H9 (cell line): ENCODE results near the gene TBXAS1. TPM values are rescaled to one million over a fixed set of nuclear protein-coding genes. Genes with fewer than 3 reads are reported as not detected.

Experiments used
- DNase-seq: peaks from one replicate; pipeline ENCODE4 v3.0.0-alpha.2; 2017
- H2AFZ ChIP-seq: one replicate; pipeline ENCODE4 v1.6.1; 2013; ENCODE audit warnings: mild to moderate bottlenecking, low read length, control low read depth, moderate library complexity
- H2AK5ac ChIP-seq: 2 replicates; pipeline ENCODE4 v1.6.1; 2013; ENCODE audit warnings: low read length, control low read depth, mixed read lengths; ENCODE audit not compliant: insufficient read length
- H2BK120ac ChIP-seq: one replicate; pipeline ENCODE4 v1.6.1; 2013; ENCODE audit warnings: low read depth, mild to moderate bottlenecking, low read length, control low read depth, inconsistent platforms; ENCODE audit not compliant: poor library complexity, severe bottlenecking
- H2BK12ac ChIP-seq: 2 replicates; pipeline ENCODE4 v1.6.1; 2013; ENCODE audit warnings: low read length, control low read depth, mixed read lengths, low read depth; ENCODE audit not compliant: insufficient read length
- H2BK15ac ChIP-seq: 2 replicates; pipeline ENCODE4 v1.6.1; 2013; ENCODE audit warnings: low read depth, low read length, control low read depth
- H2BK20ac ChIP-seq: one replicate; pipeline ENCODE4 v1.6.1; 2013; ENCODE audit warnings: low read depth, mild to moderate bottlenecking, low read length, control low read depth, inconsistent platforms; ENCODE audit not compliant: poor library complexity, severe bottlenecking
- H2BK5ac ChIP-seq: 2 replicates; pipeline ENCODE4 v1.6.1; 2013; ENCODE audit warnings: low read length, control low read depth, mixed read lengths; ENCODE audit not compliant: insufficient read length
- H3K14ac ChIP-seq: 2 replicates; pipeline ENCODE4 v1.6.1; 2013; ENCODE audit warnings: low read length, control low read depth; ENCODE audit not compliant: insufficient read depth
- H3K18ac ChIP-seq: 2 replicates; pipeline ENCODE4 v1.6.1; 2013; ENCODE audit warnings: low read depth, mild to moderate bottlenecking, mixed read lengths, low read length, control low read depth; ENCODE audit not compliant: insufficient read length
- H3K23ac ChIP-seq: 2 replicates; pipeline ENCODE4 v1.6.1; 2013; ENCODE audit warnings: low read length, control low read depth, mixed read lengths, low read depth; ENCODE audit not compliant: insufficient read length
- H3K23me2 ChIP-seq: 2 replicates; pipeline ENCODE4 v1.6.1; 2013; ENCODE audit warnings: low read depth, mild to moderate bottlenecking, mixed read lengths, low read length, control low read depth; ENCODE audit not compliant: insufficient read length, poor library complexity, severe bottlenecking
- H3K27ac ChIP-seq: 2 replicates; pipeline ENCODE4 v1.5.1; 2013; ENCODE audit warnings: low read length, control low read depth, mixed read lengths, low read depth; ENCODE audit not compliant: insufficient read length
- H3K27me3 ChIP-seq: 2 replicates; pipeline ENCODE4 v1.6.1; 2013; ENCODE audit warnings: low read length, control low read depth, inconsistent platforms; ENCODE audit not compliant: insufficient read depth
- H3K4ac ChIP-seq: 2 replicates; pipeline ENCODE4 v1.6.1; 2013; ENCODE audit warnings: low read depth, mild to moderate bottlenecking, control low read depth, inconsistent platforms, low read length, moderate library complexity
- H3K4me1 ChIP-seq: 2 replicates; pipeline ENCODE4 v1.6.1; 2013; ENCODE audit warnings: low read length, control low read depth, inconsistent platforms; ENCODE audit not compliant: insufficient read depth
- H3K4me2 ChIP-seq: 2 replicates; pipeline ENCODE4 v1.6.1; 2013; ENCODE audit warnings: low read length, control low read depth, mixed read lengths; ENCODE audit not compliant: insufficient read length, insufficient read depth
- H3K56ac ChIP-seq: 2 replicates; pipeline ENCODE4 v1.6.1; 2013; ENCODE audit warnings: low read depth, mild to moderate bottlenecking, mixed read lengths, low read length, control low read depth; ENCODE audit not compliant: insufficient read length
- H3K79me1 ChIP-seq: 2 replicates; pipeline ENCODE4 v1.6.1; 2013; ENCODE audit warnings: low read depth, mild to moderate bottlenecking, moderate library complexity, low read length, control low read depth, inconsistent platforms; ENCODE audit not compliant: insufficient read depth, poor library complexity, severe bottlenecking
- H3K79me2 ChIP-seq: 2 replicates; pipeline ENCODE4 v1.6.1; 2013; ENCODE audit warnings: low read length, control low read depth, inconsistent platforms; ENCODE audit not compliant: insufficient read depth
- H3K9ac ChIP-seq: 2 replicates; pipeline ENCODE4 v1.6.1; 2013; ENCODE audit warnings: low read length, control low read depth, mixed read lengths; ENCODE audit not compliant: insufficient read length; ENCODE audit errors: extremely low read depth
- H3K9me3 ChIP-seq: one replicate; pipeline ENCODE4 v1.6.1; 2013; ENCODE audit warnings: low read depth, low read length, inconsistent platforms; ENCODE audit not compliant: control insufficient read depth
- H3T11ph ChIP-seq: one replicate; pipeline ENCODE4 v1.6.1; 2013; ENCODE audit warnings: mild to moderate bottlenecking, low read length, control low read depth, inconsistent platforms
- H4K20me1 ChIP-seq: one replicate; pipeline ENCODE4 v1.6.1; 2013; ENCODE audit not compliant: control insufficient read depth, insufficient read length, insufficient read depth
- H4K5ac ChIP-seq: 2 replicates; pipeline ENCODE4 v1.6.1; 2013; ENCODE audit warnings: low read depth, mild to moderate bottlenecking, mixed read lengths, low read length, control low read depth; ENCODE audit not compliant: insufficient read length
- H4K8ac ChIP-seq: replicated peaks from 2 replicates; pipeline ENCODE4 v1.6.1; 2013; ENCODE audit warnings: low read length, control low read depth, mixed read lengths, low read depth; ENCODE audit not compliant: insufficient read length
- H4K91ac ChIP-seq: 2 replicates; pipeline ENCODE4 v1.6.1; 2013; ENCODE audit warnings: low read depth, mild to moderate bottlenecking, moderate library complexity, mixed read lengths, low read length, control low read depth; ENCODE audit not compliant: insufficient read length
- H3K27ac Mint-ChIP-seq, 3 experiments: 2 replicates in 2 of 3; 3 replicates in 1 of 3; pipeline ENCODE4 v1.8.0; 2020 to 2021; ENCODE audit warnings: mixed read lengths in 3 of 3, mild to moderate bottlenecking in 1 of 3, moderate library complexity in 1 of 3
- H3K27me3 Mint-ChIP-seq: 2 replicates; pipeline ENCODE4 v1.8.0; 2021; ENCODE audit warnings: low read depth, mild to moderate bottlenecking, moderate library complexity, mixed read lengths
- H3K36me3 Mint-ChIP-seq, 3 experiments: 2 replicates in 2 of 3; 3 replicates in 1 of 3; pipeline ENCODE4 v1.8.0; 2020 to 2021; ENCODE audit warnings: low read depth in 3 of 3, mixed read lengths in 3 of 3; ENCODE audit not compliant: insufficient read depth in 1 of 3
- H3K4me1 Mint-ChIP-seq, 2 experiments: 2 replicates each; pipeline ENCODE4 v1.8.0; 2020; ENCODE audit warnings: mixed read lengths in 2 of 2
- H3K4me3 Mint-ChIP-seq, 2 experiments: 2 replicates in 1 of 2; 3 replicates in 1 of 2; pipeline ENCODE4 v1.8.0; 2020 to 2021; ENCODE audit warnings: mild to moderate bottlenecking in 2 of 2, mixed read lengths in 2 of 2, moderate library complexity in 1 of 2
- H3K9me3 Mint-ChIP-seq, 2 experiments: 2 replicates in 1 of 2; 3 replicates in 1 of 2; pipeline ENCODE4 v1.8.0; 2020; ENCODE audit warnings: mild to moderate bottlenecking in 2 of 2, mixed read lengths in 2 of 2, moderate library complexity in 1 of 2
- CTCF ChIP-seq: fragments of 200-600 bp; sonication (generic); conservative IDR thresholded peaks from 3 replicates; pipeline ENCODE4 v1.8.0; 2021; ENCODE audit warnings: antibody characterized with exemption, mild to moderate bottlenecking
- WGBS: extraction: QIAGEN DNeasy Blood & Tissue Kit; methylation state at CpG from one replicate; pipeline ENCODE4 v1.1.7; 2013; ENCODE audit warnings: missing lambda C conversion rate, low lambda C conversion rate, mixed read lengths; ENCODE audit not compliant: insufficient read length; ENCODE audit errors: extremely low coverage; 5-methylcytosine and 5-hydroxymethylcytosine counted together
- total RNA-seq: library from RNA; stranded (reverse); gene quantifications from 2 replicates; pipeline ENCODE4 v1.2.1, GENCODE V29; 2021

TBXAS1 gene
- total RNA-seq, 1 experiment from 2014 or later, result 0.39 TPM

GRCh38 chr7:139893999-139894398 lies 64.9 kb downstream of the TBXAS1 start:
- Mint-ChIP-seq H3K27ac (no peak overlapping the region), H3K27me3 (peaks cover 8% of the 10 kb centered on the region; the same call in 1 of the 2 replicates)
- H3K4ac ChIP-seq, result no peak overlapping the region

More at GRCh38 chr7:139893999-139894398, 64.9 kb downstream of the TBXAS1 start:
- Histone ChIP-seq H4K5ac (no peak overlapping the region), H2BK15ac (no peak overlapping the region), H3K14ac (no peak overlapping the region; the same call in 1 of the 2 replicates), H3K79me2 (no peaks in the 10 kb centered on the region), H2BK20ac (no peak overlapping the region), H4K20me1 (no peaks in the 10 kb centered on the region), H3K4me1 (no peaks in the 10 kb centered on the region), H3K9ac (no peak overlapping the region), H3K23ac (no peak overlapping the region), H3K27me3 (no peaks in the 10 kb centered on the region), H4K8ac (no peak overlapping the region), H3K79me1 (no peaks in the 10 kb centered on the region), H3K56ac (no peak overlapping the region), H3K27ac (no peak overlapping the region), H2AFZ (no peak overlapping the region), H4K91ac (no peak overlapping the region), H2BK12ac (no peak overlapping the region), H2AK5ac (no peak overlapping the region), H3K18ac (no peak overlapping the region), H3K23me2 (no peaks in the 10 kb centered on the region), H2BK5ac (no peak overlapping the region), H3K4me2 (no peak overlapping the region), H3K9me3 (no peaks in the 10 kb centered on the region), H3T11ph (no peak overlapping the region), H2BK120ac (no peak overlapping the region)
- Mint-ChIP-seq H3K4me1 (no peaks in the 10 kb centered on the region), H3K36me3 (no peaks in the 10 kb centered on the region), H3K9me3 (no peaks in the 10 kb centered on the region; a peak in 1 of 5 replicates), H3K4me3 (no peak overlapping the region)
- WGBS, result no CpG with 5 or more reads among the region's 4 CpGs
- TF ChIP-seq CTCF, result no peak
- DNase-seq, result no peak
